Epithelial cell of proximal tubule (primary cell): Measurements from ENCODE around the gene PACRG. TPM values are rescaled to one million over a fixed set of nuclear protein-coding genes. Genes with fewer than 3 reads are reported as not detected.

Experiments used
- DNase-seq: peaks from one replicate; pipeline ENCODE4 v3.0.0-alpha.2; 2011; ENCODE audit warnings: low read depth
- H3K4me3 ChIP-seq: 2 replicates; pipeline ENCODE4 v1.5.1; 2011; ENCODE audit warnings: low read depth, mild to moderate bottlenecking, low read length
- CTCF ChIP-seq: conservative IDR thresholded peaks from 2 replicates; pipeline ENCODE4 v1.5.1; 2012; ENCODE audit warnings: low read depth, mild to moderate bottlenecking, low read length
- total RNA-seq: library from RNA; depleted of rRNA; stranded (reverse); fragments of >200 nt; gene quantifications from 2 replicates; pipeline ENCODE4 v1.2.3, GENCODE V29; 2015

Gene PACRG
- total RNA-seq, 1 donor from 2014 or later: 0.12 TPM

- no peak overlapping the region for H3K4me3 ChIP-seq
- DNase-seq: no peak
- TF ChIP-seq CTCF: no peak
Observed at GRCh38 chr6:163080228-163080627, 352.5 kb downstream of the PACRG start.

- no peak for TF ChIP-seq CTCF
- DNase-seq: no peak
- H3K4me3 ChIP-seq: no peak overlapping the region
Observed at GRCh38 chr6:163083141-163083540, 355.4 kb downstream of the PACRG start.

GRCh38 chr6:163085426-163085825 is 357.7 kb downstream of the PACRG start:
- no peak for DNase-seq
- no peak overlapping the region for H3K4me3 ChIP-seq
- TF ChIP-seq CTCF: no peak

- TF ChIP-seq CTCF: no peak
- no peak overlapping the region for H3K4me3 ChIP-seq
- DNase-seq: no peak
Observed at GRCh38 chr6:163085861-163086623, 358.3 kb downstream of the PACRG start.

GRCh38 chr6:163086624-163086920 is 358.8 kb downstream of the PACRG start:
- no peak for DNase-seq
- TF ChIP-seq CTCF: no peak
- H3K4me3 ChIP-seq: no peak overlapping the region

- no peak overlapping the region for H3K4me3 ChIP-seq
- no peak for DNase-seq
- TF ChIP-seq CTCF: no peak
Observed at GRCh38 chr6:163087981-163088380, 360.2 kb downstream of the PACRG start.

- TF ChIP-seq CTCF: no peak
- no peak for DNase-seq
- H3K4me3 ChIP-seq: no peak overlapping the region
Observed at GRCh38 chr6:163092876-163093275, 365.1 kb downstream of the PACRG start.
